C4-2B (cell line): Measurements from ENCODE around the gene GPR62.
A peak's percentile ranks its signal among the peaks of the same experiment; 100 is the strongest.

ENCODE experiments used
- H3K27ac ChIP-seq: fragments of 450-650 bp; 2 replicates; pipeline ENCODE4 v1.5.1; 2017
- CTCF ChIP-seq: fragments of 450-650 bp; conservative IDR thresholded peaks from 2 replicates; pipeline ENCODE4 v1.5.1; 2017; ENCODE audit warnings: mild to moderate bottlenecking
- ZFX ChIP-seq: fragments of 450-650 bp; IDR thresholded peaks from 2 replicates; pipeline ENCODE4 v1.6.1; 2017

GPR62 gene

DNA sequence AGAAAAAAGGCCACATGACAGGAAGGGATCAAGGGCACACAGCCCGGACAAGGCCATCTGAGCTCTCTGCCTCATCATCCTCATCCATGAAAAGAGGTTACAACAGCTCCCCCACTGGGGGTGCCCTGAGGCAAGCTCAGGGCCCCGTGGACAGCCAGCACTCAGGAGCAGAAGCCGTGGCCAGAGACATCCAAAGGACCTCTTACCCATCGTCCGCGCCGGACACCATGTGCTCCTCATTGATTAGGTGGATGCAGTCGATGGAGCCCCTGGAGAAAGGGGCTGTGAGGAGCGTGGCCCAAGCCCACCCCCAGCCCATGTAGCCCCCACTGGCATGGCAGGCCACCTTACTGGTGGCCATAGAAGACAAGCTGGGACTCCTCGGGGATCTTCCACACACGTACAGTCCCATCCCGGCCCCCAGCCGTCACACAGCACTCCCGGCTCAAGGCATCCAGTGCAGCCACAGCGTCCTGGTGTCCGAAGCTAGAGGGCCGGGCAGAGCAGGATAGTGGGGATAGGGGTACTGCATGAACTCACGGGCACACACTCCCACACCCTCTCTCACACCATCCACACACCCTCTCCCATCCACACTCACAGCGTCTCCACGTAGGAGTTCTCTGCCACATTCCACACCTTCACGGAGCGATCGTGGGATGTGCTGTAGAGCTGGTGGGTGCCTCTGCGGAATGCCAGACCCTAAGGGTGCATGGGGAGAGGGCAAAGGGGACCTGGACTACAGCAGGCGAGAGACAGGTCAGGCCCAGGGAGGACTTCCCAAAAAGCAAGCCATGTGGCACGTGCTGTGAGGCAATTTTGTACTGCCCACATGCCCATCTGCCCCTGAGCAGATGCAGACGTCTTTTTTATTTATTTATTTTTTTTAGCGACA is 19.9 kb upstream of the GPR62 start:
- H3K27ac ChIP-seq, result no peak overlapping the region

DNA sequence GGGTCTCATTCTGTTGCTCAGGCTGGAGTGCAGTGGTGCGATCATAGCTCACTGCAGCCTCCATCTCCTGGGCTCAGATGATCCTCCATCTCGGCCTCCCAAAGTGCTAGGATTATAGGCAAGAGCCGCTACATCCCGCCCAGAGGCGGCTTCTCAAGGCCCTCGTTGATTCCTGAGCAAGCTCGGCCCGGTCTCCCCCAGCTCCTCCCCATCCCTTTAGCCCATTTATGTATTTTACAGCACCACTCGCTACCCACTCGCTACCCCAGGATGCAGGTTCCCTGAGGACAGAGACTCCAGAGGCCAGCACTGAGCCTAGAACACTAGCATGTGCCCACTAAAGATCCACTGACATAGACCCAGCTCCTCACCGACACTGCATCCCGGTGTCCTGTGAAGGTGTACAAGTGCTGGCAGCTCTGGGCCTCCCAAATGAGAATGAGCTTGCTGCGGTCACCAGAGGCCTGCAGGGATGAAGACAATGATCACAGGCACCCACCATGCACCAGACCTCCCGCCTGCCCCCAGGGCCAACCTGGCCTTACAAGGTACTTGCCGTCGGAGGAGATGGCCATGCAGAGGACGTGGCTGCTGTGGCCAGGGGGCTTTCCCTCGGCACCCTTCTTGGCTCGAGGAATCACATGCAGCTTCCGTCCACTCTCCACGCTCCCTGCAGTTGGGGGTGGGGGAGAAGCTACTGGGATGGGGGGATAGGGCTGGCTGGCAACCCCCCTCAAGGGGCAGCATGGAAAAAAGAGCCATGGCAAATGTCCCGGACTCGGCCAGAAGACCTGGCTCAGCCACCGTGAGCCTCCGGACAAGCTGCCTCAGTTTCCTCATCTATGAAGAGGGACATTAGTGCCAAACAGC is 19.1 kb upstream of the GPR62 start:
- H3K27ac ChIP-seq, result no peak overlapping the region
- TF ChIP-seq CTCF (no peak), ZFX (no peak)

More for the DNA sequence above, 19.9 kb upstream of the GPR62 start:
- no peak for TF ChIP-seq CTCF
- TF ChIP-seq ZFX, result no peak

- no peak for TF ChIP-seq CTCF
- no peak for TF ChIP-seq ZFX
- no peak overlapping the region for H3K27ac ChIP-seq
Measured at GRCh38 chr3:51937014-51937413, 18.2 kb upstream of the GPR62 start.

GRCh38 chr3:51937611-51938450 is 17.4 kb upstream of the GPR62 start:
- H3K27ac ChIP-seq, result no peak overlapping the region
- TF ChIP-seq CTCF (no peak), ZFX (no peak)

DNA sequence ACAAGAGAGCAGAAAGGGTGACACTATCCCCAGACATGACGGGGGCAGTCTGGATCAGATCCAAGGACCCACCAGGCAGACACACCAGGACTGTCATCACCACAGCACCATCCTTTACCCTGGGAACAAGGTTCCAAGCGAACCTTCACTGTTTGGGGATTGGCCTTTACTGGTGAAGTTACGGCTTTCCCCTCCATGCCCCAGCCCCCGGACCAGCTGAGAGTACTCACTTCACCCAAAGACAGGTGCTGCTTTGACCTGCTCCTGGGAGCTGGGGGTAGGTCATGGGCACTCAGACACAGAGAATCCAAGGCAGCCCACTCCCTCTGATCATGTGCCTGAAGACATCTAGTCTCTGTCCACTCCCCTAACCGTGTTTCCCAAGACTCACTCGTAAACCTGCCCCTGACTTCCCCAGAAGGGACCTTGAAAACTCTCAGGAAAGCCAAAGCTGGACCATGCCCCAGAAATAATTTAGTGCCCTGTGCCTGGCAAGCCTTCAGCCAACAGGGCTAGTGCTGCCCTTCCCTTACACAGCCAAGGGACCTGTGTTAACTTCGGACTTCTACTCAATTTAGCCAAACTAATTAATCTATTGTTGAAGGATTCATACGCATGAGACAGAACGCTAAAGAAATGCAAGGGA is 16.3 kb upstream of the GPR62 start:
- no peak overlapping the region for H3K27ac ChIP-seq
- TF ChIP-seq ZFX, result no peak
- no peak for TF ChIP-seq CTCF

DNA sequence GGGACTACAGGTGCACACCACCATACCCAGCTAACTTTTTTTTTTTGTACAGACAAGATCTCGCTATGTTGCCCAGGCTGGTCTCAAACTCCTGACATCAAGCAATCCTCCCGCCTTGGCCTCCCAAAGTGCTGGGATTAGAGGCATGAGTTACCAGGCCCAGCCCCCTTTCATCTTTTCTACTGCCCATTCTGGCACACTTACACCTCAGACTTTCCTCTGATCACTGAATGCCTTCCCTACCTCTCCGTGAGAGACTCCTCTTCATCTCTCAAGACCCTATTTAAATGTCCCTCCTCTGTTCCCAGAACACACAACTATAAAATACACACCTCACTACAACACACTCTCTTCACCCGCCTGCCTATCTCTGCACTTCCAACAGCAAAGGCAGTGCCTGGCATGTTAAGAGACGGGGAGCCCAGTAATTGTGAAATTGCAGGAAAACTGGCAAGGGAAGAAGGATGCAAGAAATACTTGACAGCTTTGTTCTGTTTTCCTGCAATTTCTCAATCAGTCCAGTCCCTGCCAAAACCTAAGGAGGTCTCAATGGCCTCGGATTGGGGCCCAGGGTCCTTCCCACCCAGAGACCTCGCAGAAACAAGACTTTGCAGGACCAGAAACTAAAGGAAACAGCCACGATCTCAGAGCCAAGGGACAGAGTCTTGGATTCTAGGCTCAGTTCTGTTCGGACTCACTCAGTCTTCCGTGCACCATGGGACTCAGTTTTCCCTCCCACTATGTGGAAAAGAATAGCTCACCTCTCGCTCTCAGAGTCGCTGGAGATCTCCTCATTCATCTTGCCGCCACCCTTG is 14.3 kb upstream of the GPR62 start:
- peak overlapping the region; percentile 81 for H3K27ac ChIP-seq
- no peak for TF ChIP-seq ZFX
- TF ChIP-seq CTCF, result no peak
